NCI-H2081 (cell line): ENCODE data around the gene LHFPL3.
A peak's percentile ranks its signal among the peaks of the same experiment; 100 is the strongest.
"Not testable (repeated sequence)": the region's sequence is repeated elsewhere in the genome, so short reads cannot be mapped to it uniquely, and the experiment has no call there.

Experiments
- DNase-seq, 2 experiments: peaks; one replicate each; lab custom pipeline; 2025; lab: John Stamatoyannopoulos, UW

The LHFPL3 gene

GRCh38 chr7:104900525-104901239 lies 572.3 kb downstream of the LHFPL3 start:
- DNase-seq = no peak

DNA sequence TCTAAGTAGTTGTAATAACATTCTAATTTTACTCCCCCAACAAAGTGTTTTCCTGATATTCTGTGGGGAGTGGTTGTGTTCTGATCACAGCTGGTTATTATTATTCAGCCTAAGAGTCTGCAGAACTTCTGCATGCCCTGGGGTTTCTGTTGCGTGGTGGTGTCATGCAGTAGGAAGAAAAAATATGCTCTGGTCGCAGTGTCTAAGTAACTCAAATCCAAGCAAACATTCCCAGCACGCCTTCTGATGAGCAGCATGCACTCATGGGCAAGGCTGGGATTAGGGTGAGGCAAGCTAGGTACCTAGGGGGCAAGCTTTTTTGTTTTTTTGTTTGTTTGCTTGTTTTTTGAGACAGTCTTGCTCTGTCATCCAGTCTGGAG lies 572.8 kb downstream of the LHFPL3 start:
- DNase-seq = no peak

GRCh38 chr7:104902183-104902582 lies 573.8 kb downstream of the LHFPL3 start:
- no peak for DNase-seq

DNA sequence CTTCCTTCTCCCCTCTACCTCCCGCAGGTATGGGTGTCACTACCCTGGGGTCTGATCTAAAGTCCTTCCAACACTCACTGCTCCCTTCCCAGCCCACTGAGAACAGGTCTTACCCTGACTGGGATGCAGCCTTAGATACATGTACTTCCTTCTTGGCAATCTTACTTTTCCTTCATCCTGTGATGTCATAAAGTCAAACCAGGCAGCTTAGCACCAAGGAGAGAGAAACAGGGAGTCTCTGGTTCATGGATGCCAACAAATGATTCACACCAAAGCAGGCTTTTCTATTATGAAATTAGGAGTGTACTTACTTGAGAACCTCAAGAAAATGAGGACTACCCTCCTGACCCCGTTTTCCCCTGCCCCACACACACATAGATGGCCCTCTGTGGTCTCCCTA lies 574.6 kb downstream of the LHFPL3 start:
- no peak for DNase-seq

- DNase-seq = no peak
Observed at GRCh38 chr7:104903846-104904245, 575.4 kb downstream of the LHFPL3 start.

DNA sequence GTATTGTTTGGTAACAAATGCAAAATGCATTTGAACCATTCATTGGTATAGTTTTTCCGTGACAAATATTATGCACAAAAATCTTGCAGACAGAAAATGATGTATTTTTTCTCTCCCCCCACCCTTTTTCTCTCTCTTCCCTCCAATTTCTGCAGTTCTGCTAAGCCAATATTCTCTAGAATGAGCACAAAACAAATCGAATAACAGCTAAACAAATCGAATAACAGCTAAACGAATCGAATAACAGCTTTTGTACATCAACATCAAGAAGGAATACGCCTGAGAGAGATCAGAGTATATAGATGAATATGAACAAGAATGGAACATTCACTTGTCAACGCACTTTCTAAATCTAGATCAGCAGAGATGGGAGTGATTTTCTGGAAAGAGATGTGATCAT lies 577.6 kb downstream of the LHFPL3 start:
- DNase-seq = no peak

DNA sequence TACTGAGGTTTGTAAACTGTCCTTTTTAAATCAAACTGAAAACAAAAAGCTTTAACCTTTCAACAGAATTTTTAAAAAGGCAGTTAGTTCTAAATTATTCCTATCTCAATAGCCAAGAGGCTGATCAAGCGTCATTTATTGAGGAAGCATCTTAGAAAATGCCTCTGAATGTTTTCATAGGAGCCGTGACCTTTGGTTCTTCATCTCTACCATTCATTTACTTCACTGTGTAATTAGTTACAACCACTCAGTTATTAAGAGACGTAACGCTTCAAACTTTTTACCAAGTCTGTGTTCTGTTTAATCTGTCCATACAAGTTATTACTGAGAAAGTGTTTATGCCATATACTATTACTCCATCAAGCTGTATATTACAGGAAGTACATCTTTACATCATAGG lies 578.2 kb downstream of the LHFPL3 start:
- no peak for DNase-seq

- no peak for DNase-seq
Observed at GRCh38 chr7:104908636-104909035, 580.2 kb downstream of the LHFPL3 start.

- DNase-seq = no peak
Observed at GRCh38 chr7:104909096-104909495, 580.7 kb downstream of the LHFPL3 start.

- no peak for DNase-seq
Observed at GRCh38 chr7:104914421-104914820, 586.0 kb downstream of the LHFPL3 start.

GRCh38 chr7:104921596-104921995 lies 593.2 kb downstream of the LHFPL3 start:
- DNase-seq = no peak

DNA sequence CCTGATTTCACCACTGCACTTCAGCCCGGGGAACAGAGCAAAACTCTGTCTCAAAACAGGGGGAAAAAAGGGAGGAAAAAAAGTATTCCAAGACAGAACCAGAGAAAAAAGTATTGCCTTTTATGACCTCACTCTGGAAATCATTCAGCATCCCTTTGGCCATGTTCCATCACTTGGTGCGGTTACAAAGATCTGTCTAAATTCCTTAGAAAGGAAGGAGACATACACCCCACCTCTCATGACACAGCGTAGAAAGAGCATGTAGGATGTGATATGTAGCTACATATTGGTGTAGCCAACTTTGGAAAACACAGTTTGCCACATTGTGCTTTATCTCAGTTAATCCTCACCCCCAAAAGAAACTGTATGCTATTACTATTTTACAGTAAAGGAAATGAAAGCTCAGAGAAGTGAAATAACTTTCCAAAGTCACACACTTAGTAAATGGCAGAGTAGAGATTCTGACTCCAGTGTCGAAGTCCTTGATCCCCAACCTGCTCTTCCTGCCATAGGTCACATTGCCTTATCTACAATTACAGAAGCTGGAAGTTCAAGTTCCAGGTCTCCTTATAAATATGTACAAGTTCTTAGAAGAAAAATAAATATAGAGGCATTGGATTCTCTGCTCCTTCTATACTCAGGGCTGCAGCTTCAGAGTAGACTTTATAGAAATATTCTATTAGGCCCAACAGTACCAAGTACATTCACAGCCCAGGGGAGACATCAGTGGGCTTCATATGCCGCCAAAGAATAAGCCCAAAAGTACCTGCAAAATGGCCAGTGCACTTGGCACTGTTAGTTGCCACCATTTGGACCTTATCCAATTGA lies 594.0 kb downstream of the LHFPL3 start:
- DNase-seq = no peak

DNA sequence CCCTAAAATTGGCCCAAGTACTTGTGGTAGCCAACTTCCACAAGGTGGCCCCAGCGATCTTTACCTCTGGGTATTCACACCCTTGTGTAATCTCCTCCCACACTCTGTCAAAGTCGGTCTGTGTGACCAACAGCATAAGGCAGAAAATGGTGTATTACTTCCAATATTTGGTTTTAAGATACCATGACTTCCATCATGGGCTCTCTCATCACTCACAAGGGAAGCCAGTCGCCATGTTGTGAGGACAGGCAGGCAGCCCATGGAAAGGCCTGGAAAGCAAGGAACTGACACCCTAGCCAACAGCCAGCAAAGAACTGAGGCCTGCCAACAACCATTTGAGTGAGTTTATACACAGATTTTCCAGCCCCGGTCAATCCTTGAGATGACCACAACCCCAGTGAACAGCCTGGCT lies 594.6 kb downstream of the LHFPL3 start:
- DNase-seq = peak; percentile 86 to 89

- DNase-seq = not testable (repeated sequence)
Observed at GRCh38 chr7:104926189-104926588, 597.8 kb downstream of the LHFPL3 start.

- DNase-seq = no peak
Observed at GRCh38 chr7:104926601-104927041, 598.2 kb downstream of the LHFPL3 start.

DNA sequence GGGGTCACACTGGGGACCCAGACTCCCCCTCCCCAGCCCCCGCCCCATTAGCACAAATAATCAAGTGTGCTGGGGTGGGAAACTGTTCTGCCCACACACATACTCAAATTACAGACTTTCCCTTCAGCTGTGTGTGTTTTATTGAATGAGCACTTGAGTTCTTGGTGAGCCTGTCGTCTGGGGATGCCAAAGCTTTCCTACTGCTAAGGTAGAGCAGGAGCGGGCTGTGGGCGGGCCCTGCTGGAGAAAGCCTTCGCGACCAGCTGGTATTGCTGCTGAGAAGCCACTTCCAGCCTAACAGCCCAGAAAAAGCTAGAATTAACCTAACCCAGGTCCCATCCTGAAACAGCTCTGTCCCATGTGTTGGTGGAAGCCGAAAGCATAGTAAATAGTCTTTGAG lies 598.7 kb downstream of the LHFPL3 start:
- no peak for DNase-seq

GRCh38 chr7:104928721-104929400 lies 600.5 kb downstream of the LHFPL3 start:
- DNase-seq = no peak

GRCh38 chr7:104929921-104930320 lies 601.5 kb downstream of the LHFPL3 start:
- DNase-seq = no peak

DNA sequence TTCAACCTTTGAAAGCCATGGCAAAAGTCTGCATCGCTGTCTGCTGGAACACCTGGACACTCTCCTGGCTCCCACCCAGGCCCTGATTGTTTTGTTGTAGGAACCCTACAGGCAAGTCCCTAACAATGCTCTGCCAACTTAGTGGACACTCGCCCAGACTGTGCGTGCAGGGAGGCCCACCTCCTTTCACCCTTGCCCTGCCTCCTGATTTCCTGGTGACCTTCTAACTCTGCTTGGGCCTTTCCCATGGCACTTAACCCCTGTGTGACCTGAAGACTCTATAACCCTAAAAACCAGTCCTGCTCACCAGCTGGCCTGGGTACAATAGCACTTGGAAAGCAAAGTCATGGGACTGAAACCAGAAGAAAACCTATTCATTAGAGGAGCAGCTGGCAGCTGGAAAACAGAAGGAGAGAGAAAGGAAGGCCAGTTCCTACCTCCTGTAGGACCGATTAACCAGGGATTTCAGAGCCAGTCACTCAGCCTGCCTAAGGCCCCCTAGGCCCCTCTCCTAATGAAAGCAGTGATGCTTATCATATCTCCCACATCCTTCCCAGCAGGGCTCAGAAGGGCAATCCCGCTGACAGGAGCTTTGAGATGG lies 602.9 kb downstream of the LHFPL3 start:
- DNase-seq = peak in 1 of 2 experiments; percentile 11

DNA sequence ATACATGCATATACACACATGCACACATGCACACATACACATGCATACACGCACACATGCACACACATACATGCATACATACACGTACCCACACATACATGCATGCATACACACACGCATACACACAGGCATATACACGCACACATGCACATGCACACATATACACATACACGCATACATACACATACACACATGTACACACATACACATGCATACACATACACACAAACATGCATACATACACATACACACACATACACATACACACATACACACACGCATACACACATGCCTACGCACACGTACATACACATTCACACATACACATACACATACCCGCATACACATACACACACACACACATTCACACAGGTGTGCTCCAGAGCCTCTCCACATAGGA lies 604.6 kb downstream of the LHFPL3 start:
- no peak for DNase-seq

GRCh38 chr7:104933521-104933988 lies 605.2 kb downstream of the LHFPL3 start:
- DNase-seq = peak in 1 of 2 experiments; percentile 7

GRCh38 chr7:104934665-104935064 lies 606.3 kb downstream of the LHFPL3 start:
- no peak for DNase-seq
